HepG2 (cell line): ENCODE data around the gene PPY. TPM values are rescaled to one million over a fixed set of nuclear protein-coding genes. Genes with fewer than 3 reads are reported as not detected.

Experiments used
- ATAC-seq: fragments of 200-7000 bp; cut with Tn5 transposase; 3 replicates; pipeline ENCODE4 v1.9.1; 2020; ENCODE audit warnings: mild to moderate bottlenecking, moderate library complexity
- BruUV-seq: library from RNA; stranded (reverse); fragments of 400-500 nt; replicated peaks from 2 replicates; lab custom pipeline; 2021; lab: Mats Ljungman, UMichigan
- CTCF ChIA-PET: fragments of 300-600 bp; formaldehyde crosslinking; extraction: SDS; loops from one replicate; lab custom pipeline; 2021; ENCODE audit warnings: low total read pairs, inconsistent platforms, low intra/inter-chr PET ratio; lab: Yijun Ruan, JAX
- POLR2A ChIA-PET: fragments of 350-600 bp; sonication (Branson Sonifier 250); formaldehyde crosslinking; loops from one replicate; lab custom pipeline; 2020; ENCODE audit warnings: antibody characterized with exemption, inconsistent platforms; lab: Yijun Ruan, JAX
- DNase-seq: peaks from one replicate; pipeline ENCODE4 v3.0.0-alpha.2; 2015; ENCODE audit warnings: low spot score
- FAIRE-seq: peaks from 3 replicates; lab custom pipeline; 2011; peaks lifted over from hg19 to GRCh38; lab: Jason Lieb, UNC
- H2AFZ ChIP-seq: one replicate; pipeline ENCODE4 v1.6.1; 2011; ENCODE audit warnings: low read length, inconsistent platforms
- H3K27ac ChIP-seq: fragments of 300-600 bp; 3 replicates; pipeline ENCODE4 v1.8.0; 2011; ENCODE audit warnings: mixed run types, mild to moderate bottlenecking, mixed read lengths, low read length, inconsistent platforms; ENCODE audit not compliant: insufficient read depth; ENCODE audit errors: extremely low read length
- H3K27me3 ChIP-seq, 2 experiments: fragments of 200-600 bp in 1 of 2; 2 replicates in 1 of 2; 3 replicates in 1 of 2; pipeline versions ENCODE4 v1.6.0 to v1.8.0; 2011; ENCODE audit warnings: low read length in 2 of 2, mild to moderate bottlenecking in 2 of 2, moderate library complexity in 2 of 2, inconsistent platforms in 1 of 2; ENCODE audit not compliant: insufficient read depth in 2 of 2, control insufficient read depth in 1 of 2
- H3K36me3 ChIP-seq, 2 experiments: fragments of 200-600 bp in 1 of 2; replicated peaks in 1 of 2; 2 replicates in 1 of 2; 3 replicates in 1 of 2; pipeline versions ENCODE4 v1.5.1 to v1.8.0; 2011; ENCODE audit warnings: low read length in 2 of 2, inconsistent platforms in 1 of 2; ENCODE audit not compliant: insufficient read depth in 2 of 2, control insufficient read depth in 1 of 2
- H3K4me1 ChIP-seq: 2 replicates; pipeline ENCODE4 v1.5.1; 2012; ENCODE audit warnings: low read length, inconsistent platforms; ENCODE audit not compliant: insufficient read depth
- H3K4me2 ChIP-seq: 2 replicates; pipeline ENCODE4 v1.6.0; 2011; ENCODE audit warnings: low read depth, low read length, inconsistent platforms
- H3K4me3 ChIP-seq, 3 experiments: fragments of 200-600 bp in 1 of 3; sonication (generic), shearing (Covaris generic) in 1 of 3; replicated peaks in 1 of 3; 2 replicates each; pipeline ENCODE4 v1.5.1; 2011 to 2016; ENCODE audit warnings: low read length in 3 of 3, inconsistent platforms in 2 of 3, low read depth in 2 of 3, mild to moderate bottlenecking in 2 of 3, control low read depth in 1 of 3, mixed read lengths in 1 of 3; ENCODE audit not compliant: insufficient read depth in 1 of 3
- H3K79me2 ChIP-seq: one replicate; pipeline ENCODE4 v1.6.1; 2011; ENCODE audit warnings: low read length, inconsistent platforms; ENCODE audit not compliant: insufficient read depth
- H3K9ac ChIP-seq: 2 replicates; pipeline ENCODE4 v1.6.0; 2011; ENCODE audit warnings: mild to moderate bottlenecking, low read depth, low read length, inconsistent platforms; ENCODE audit not compliant: insufficient read depth
- H3K9me3 ChIP-seq: 2 replicates; pipeline ENCODE4 v1.5.1; 2012; ENCODE audit warnings: mild to moderate bottlenecking, low read length
- H4K20me1 ChIP-seq: 2 replicates; pipeline ENCODE4 v1.6.0; 2011; ENCODE audit warnings: inconsistent platforms, mild to moderate bottlenecking, low read length, moderate library complexity; ENCODE audit not compliant: insufficient read depth
- EZH2 ChIP-seq: conservative IDR thresholded peaks from 2 replicates; pipeline ENCODE4 v1.6.1; 2012; ENCODE audit warnings: mild to moderate bottlenecking, low read depth, low read length, moderate library complexity
- WGBS: methylation state at CpG from one replicate; pipeline ENCODE4 v1.1.6; 2017; ENCODE audit warnings: low lambda C conversion rate; 5-methylcytosine and 5-hydroxymethylcytosine counted together
- in situ Hi-C: cut with HindIII; loops from 2 replicates; pipeline ENCODE4 v1.10.0; 2017; ENCODE audit warnings: low pct_unique_long_range_greater_than_20kb; ENCODE audit not compliant: extremely low pct_ligation_motif_present
- intact Hi-C: fragments of 100-400 bp; cut with micrococcal nuclease; formaldehyde crosslinking; loops from one replicate; pipeline ENCODE4 v1.10.0; 2022; ENCODE audit not compliant: unreplicated experiment
- polyA plus RNA-seq, 8 experiments: library from polyadenylated mRNA; depleted of rRNA in 3 of 8; stranded (reverse) in 7 of 8; unstranded in 1 of 8; fragments of >200 nt; fragmentation: Illumina TruSeq in 4 of 8; extraction: Trizol in 4 of 8; gene quantifications; 2 replicates each; pipeline versions ENCODE4 v1.2.1 to v1.2.3, GENCODE V29; 2011 to 2016; ENCODE audit warnings: low read depth in 4 of 8, missing spikeins in 1 of 8, mixed read lengths in 1 of 8; ENCODE audit not compliant: insufficient read depth in 1 of 8
- total RNA-seq, 5 experiments: library from RNA; depleted of rRNA; stranded (reverse); fragments of >200 nt; fragmentation: Illumina TruSeq; extraction: Trizol; gene quantifications; 2 replicates each; pipeline ENCODE4 v1.2.3, GENCODE V29; 2016; ENCODE audit warnings: low read depth in 1 of 5
- TF ChIP-seq, protein P1 (sequence below): sonication (generic); formaldehyde crosslinking; IDR thresholded peaks from 2 replicates; pipeline ENCODE4 v1.4.0; 2020; ENCODE audit warnings: missing genetic modification reagents

Gene PPY
- total and polyA plus RNA-seq, 2 of the 13 experiments (the other 11 are each of a cell fraction or from before 2014, with no cell fraction given): not detected

DNA sequence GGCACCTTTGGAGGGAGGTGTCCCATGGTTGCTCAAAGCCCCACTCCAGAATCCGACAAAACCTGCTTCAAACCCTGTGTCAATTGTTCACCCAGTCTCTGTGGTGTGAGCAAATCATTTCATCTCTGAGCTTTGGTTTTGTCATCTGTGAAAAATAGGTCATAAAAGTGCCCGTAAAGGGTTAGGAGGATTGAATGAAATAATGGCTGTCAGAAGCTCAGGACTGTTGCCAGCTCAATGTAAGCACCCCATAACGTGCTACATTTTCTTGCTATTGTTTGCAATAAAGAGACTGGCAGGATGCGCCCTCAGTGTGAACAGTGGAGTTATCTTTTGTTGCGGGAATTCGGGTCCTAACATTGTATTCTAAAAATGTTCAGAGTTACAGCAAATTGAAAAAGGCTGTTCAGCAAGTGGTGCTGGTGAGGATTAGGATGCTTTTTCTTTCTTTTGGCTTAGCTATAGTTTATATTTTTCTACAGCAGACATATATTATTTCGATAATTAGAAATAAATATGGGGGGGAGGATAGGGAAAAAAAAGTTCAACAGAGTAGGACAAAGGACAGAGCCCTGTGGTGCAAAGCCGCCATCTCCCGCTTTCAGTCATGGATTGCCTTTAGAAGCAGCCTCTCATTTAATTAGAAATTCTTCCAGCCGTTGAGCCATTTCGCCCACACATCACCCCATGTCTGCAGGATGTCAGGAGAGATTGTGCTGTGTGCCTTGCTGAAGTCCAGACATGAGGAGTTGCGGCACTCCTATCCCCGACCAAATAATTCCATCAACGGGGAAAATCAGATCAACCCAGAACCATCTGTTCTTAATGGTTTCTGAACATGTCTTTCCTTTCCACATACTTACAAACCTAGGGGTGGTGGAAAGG, 32.3 kb upstream of the PPY start:
- Histone ChIP-seq H3K4me3 (no peak overlapping the region), H3K9ac (no peak overlapping the region), H3K9me3 (no peaks in the 10 kb centered on the region), H3K27me3 (peaks cover 5 to 44% of the 10 kb centered on the region in 2 experiments; a peak in 4 of 5 replicates), H4K20me1 (no peaks in the 10 kb centered on the region), H3K4me1 (peaks cover 64% of the 10 kb centered on the region), H3K79me2 (no peaks in the 10 kb centered on the region)
- ATAC-seq: no peak
- POLR2A ChIA-PET: interaction anchor here (1.3 kb wide), 1 partner anchor 9 kb away, joined by 5 read pairs; no protein-coding TSS in a partner anchor
- CTCF ChIA-PET: no interaction called here
- intact Hi-C loops: no loop called here
- DNase-seq: no peak
- FAIRE-seq: no peak
- 36% methylated on average over 14 of the region's 14 CpGs for WGBS
- BruUV-seq: no TSS peak
- 0 out of 2 replicates have a peak, but pooled peaks have one; percentile 52 for TF ChIP-seq EZH2
- TF ChIP-seq, protein P1, sequence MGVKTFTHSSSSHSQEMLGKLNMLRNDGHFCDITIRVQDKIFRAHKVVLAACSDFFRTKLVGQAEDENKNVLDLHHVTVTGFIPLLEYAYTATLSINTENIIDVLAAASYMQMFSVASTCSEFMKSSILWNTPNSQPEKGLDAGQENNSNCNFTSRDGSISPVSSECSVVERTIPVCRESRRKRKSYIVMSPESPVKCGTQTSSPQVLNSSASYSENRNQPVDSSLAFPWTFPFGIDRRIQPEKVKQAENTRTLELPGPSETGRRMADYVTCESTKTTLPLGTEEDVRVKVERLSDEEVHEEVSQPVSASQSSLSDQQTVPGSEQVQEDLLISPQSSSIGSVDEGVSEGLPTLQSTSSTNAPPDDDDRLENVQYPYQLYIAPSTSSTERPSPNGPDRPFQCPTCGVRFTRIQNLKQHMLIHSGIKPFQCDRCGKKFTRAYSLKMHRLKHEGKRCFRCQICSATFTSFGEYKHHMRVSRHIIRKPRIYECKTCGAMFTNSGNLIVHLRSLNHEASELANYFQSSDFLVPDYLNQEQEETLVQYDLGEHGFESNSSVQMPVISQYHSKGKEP (CRISPR knock-in tag): no peak
- TF ChIP-seq, all 625 proteins: peak for 1
- H2AFZ ChIP-seq: no peak overlapping the region
- H3K27ac ChIP-seq: no peak overlapping the region
- in situ Hi-C loops: no loop called here
- no peak overlapping the region for H3K4me2 ChIP-seq
- no peaks in the 10 kb centered on the region for H3K36me3 ChIP-seq
